HG03469 (cell line): ENCODE data around the gene LTBP2.

Experiments
- ATAC-seq: cut with Tn5 transposase; IDR thresholded peaks from one replicate; pipeline ENCODE4 v1.9.1; 2021; ENCODE audit warnings: mild to moderate bottlenecking, moderate library complexity, moderate number of reproducible peaks; ENCODE audit not compliant: unreplicated experiment

LTBP2 gene

GRCh38 chr14:74613211-74613914, 1.3 kb upstream of the LTBP2 start:
- ATAC-seq, result no peak

- ATAC-seq, result peak; percentile 41
Measured at GRCh38 chr14:74612350-74613021, 449 bp upstream of the LTBP2 start.

- no peak for ATAC-seq
Measured at GRCh38 chr14:74610866-74611649, 979 bp downstream of the LTBP2 start.

GRCh38 chr14:74610199-74610865, 1.7 kb downstream of the LTBP2 start:
- ATAC-seq, result no peak

- no peak for ATAC-seq
Measured at GRCh38 chr14:74609721-74610120, 2.3 kb downstream of the LTBP2 start.

- no peak for ATAC-seq
Measured at GRCh38 chr14:74608959-74609611, 3.0 kb downstream of the LTBP2 start.

GRCh38 chr14:74606727-74607126, 5.3 kb downstream of the LTBP2 start:
- ATAC-seq, result no peak

GRCh38 chr14:74605531-74606223, 6.4 kb downstream of the LTBP2 start:
- no peak for ATAC-seq

GRCh38 chr14:74604911-74605310, 7.1 kb downstream of the LTBP2 start:
- no peak for ATAC-seq

- ATAC-seq, result no peak
Measured at GRCh38 chr14:74604157-74604556, 7.9 kb downstream of the LTBP2 start.

- no peak for ATAC-seq
Measured at GRCh38 chr14:74601982-74602381, 10.1 kb downstream of the LTBP2 start.

- ATAC-seq, result no peak
Measured at GRCh38 chr14:74599946-74600345, 12.1 kb downstream of the LTBP2 start.

GRCh38 chr14:74599321-74599761, 12.7 kb downstream of the LTBP2 start:
- no peak for ATAC-seq

- ATAC-seq, result no peak
Measured at GRCh38 chr14:74596741-74597450, 15.1 kb downstream of the LTBP2 start.

GRCh38 chr14:74595006-74595735, 16.9 kb downstream of the LTBP2 start:
- no peak for ATAC-seq

- ATAC-seq, result no peak
Measured at GRCh38 chr14:74594606-74595005, 17.4 kb downstream of the LTBP2 start.

- no peak for ATAC-seq
Measured at GRCh38 chr14:74594029-74594428, 18.0 kb downstream of the LTBP2 start.

GRCh38 chr14:74593241-74593953, 18.6 kb downstream of the LTBP2 start:
- ATAC-seq, result no peak
